Embryonic facial prominence (tissue), 1 donor: ENCODE measurements around the gene RCAN2.
A peak's percentile ranks its signal among the peaks of the same experiment; 100 is the strongest.

Experiments
- DNase-seq: peaks from one replicate; pipeline ENCODE4 v3.0.0-alpha.2; 2016; ENCODE audit errors: extremely low spot score

The RCAN2 gene

DNA sequence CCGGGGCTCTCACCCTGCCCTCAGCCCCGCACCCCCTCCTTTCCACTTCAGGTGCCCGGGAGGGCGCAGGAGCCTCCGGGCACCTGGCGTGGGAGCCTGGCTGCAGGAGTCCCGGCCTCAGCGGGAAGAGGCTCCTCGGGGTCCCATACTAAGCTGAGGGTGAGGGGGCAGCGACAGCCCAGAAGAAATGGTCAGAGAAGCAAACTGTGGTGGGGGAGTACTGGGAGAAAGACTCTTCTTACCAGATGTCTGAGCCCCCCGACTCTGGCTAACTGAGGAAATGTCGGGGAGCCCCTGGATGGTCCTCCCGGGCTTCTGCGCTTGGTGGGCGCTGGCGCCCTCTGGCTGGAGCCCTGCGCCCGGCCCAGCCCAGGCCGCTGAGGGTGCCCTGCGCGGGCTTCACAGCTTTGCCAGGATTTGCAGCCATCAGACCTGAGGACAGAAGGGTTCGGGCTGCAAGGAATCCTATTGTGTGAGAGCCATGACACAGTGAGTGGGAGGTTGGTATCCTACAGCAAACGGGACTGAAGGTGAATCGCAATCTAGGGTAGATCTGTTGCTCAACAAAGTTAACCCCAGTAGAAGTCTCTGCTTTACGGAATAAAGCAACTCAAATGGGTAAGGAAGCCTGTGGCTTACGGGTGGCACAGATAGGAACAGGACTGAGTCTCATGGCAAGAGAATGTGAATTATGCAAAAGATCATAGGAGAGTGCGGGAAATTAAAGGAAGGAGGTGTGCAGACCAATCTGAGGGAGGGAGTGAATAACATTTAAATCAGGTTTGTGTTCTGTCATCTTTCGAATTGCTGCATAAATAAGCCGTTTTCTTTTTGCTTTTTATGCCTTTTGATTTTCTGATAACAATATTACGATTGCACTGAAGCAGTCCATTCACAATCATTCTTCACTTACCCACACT, 639 bp upstream of the RCAN2 start:
- DNase-seq = no peak

DNA sequence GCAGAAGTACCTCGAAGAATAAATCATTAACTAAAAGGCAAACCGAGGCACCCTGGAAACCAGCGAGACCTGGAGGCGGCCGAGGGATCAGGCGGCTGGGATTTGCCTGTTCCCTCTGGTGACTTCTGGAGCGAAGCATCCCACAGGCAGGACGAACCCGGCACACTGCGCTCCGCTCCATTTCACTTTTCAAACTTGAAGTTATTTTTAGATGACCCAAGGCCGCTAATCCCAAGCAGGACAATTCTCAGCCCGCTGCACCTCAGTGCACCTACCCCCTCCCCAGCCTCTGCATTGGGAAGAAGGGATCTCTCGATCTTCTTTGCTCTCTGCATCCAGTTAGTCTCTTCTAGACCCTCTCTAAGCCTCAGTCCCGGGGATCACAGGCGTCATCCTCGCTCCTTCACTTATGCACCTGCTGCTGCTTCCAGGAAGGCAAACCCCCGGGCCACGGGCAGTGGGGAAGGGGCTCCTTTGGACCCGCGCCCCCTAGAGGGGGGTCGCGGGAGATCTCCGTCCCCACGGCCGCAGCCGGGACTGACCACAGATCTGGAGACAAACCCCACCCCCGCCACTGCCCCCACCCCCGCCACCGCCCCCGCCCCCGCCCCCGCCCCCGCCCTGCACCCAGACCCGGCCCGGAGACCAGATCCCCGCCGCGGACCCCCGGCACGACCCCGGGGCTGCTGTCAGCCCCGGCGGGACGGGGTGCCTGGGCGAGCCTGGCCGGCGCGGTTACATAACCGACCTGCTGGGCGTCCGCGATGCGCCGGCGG, 636 bp downstream of the RCAN2 start:
- DNase-seq = no peak

DNA sequence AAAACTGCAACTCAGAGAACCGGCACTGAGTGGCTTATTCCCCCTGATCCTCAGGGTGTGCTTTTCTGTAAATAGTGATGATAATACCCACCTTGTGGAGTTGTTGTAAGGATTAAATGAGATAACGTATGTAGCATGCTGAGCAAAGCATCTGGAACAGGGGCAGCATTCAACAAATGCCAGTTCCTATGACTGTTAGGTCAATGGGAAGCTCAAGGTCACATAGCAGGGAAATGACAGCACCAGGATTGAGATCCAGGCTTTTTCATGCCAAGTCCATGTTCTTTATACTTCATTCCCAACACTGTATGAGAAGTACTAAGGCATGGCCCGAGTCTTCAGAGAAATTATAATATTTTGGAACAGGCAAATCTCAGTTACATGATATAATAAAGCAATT, 5.1 kb downstream of the RCAN2 start:
- DNase-seq = no peak

DNA sequence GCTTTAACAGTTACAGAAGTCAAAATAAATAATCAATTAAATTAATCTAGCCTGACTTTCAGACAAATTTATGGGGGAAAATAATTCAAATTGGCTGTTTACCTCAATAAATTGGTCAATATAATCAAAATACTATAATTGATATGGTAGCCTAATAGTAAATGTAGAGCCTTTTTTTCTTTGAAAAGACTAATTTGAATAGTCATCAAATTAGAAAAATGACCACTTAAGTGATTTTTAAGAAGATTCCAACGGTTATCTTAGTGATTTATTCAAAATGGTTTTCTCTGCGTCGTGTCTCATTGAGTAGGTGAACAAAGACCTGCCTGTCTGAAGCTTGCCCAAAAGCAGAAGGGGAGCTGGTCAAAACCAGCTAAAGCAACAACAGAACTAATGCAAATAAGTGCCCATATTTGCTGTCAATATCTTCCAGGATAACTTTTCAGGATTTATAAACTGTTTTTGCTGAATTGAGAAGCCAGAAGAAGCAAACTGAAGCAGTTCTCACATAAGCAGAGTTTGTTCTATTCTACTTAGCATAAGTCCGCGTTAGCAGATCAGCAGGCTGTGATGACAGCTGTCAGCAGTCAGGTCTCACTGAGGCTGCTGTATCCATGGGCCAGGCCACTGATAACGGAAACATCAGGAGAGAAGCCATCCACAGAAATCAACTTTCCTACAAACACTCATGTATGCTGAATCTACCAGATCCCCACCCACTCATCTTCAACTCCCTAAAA, 7.0 kb downstream of the RCAN2 start:
- DNase-seq = no peak

DNA sequence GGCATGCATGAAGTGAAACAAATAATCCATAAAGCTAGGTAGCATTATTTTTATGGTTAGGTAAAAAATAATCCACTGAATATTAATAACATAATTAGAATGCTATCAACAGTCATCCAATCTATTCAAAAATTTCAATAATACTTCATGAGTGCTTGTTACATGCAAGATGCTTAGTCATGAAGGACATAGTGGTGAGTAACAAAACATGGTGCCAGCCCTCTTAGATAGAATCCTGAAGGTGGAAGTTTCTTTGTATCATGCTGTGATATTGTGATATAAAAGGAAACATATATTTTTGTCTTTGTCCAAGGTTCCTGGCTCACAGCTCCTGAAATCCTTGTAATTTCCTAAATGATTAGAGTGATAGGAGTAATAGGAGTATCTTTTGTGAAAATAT, 14.9 kb downstream of the RCAN2 start:
- no peak for DNase-seq

DNA sequence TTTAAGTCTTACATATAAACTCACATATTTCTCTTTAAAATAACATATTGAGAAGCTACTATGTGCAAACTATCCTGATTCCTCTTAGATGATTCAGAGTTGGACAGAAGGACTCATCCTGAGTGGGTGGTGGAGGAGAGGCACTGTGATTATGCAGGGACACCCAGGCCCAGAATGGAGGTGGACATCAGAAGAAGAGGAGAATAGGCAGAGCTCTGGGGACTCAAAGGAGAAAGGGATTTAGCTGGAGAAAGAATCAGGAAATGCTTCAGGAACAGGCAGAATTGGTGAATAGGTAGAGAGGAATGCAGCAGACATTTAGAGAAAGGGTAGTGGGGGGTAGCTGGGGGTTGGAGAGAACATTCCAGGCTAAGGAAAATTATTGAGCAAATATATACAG, 17.4 kb downstream of the RCAN2 start:
- DNase-seq = no peak

DNA sequence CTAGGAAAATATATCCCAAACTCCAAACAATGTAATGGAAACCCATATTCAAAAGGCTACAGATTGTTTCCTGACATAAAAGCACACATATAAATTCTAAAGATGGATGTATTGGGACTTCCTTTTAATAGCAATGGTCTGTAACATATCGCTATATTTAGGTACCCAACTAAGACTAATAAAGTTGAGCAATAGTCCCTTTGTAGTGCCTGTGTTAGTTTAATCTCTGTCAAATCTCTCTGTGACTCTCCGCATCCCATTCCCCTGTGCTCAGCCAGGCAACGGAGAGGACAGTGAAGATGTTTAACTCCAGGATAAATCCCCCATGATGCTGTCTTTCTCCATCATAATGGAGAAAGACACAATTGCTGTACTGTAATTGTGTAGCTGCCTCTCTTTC, 19.0 kb downstream of the RCAN2 start:
- no peak for DNase-seq

DNA sequence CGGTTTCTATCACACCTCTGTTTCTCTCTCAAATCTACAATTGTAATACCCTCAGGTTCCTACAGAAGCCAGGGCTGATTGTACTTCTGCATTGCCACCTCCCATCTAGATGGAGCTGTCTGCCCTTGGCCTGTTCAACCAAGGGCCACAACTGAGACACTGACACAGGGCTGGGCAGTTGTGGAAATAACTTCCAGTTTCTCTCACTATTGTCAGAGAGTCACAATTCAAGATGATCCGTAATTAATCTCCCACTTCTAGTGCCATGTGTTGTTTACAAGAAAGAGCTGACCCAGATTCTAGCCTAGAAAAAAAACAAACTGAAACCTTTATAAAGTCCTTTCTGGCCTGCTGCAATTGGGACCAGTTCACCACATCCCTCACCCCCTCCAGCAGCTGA, 22.2 kb downstream of the RCAN2 start:
- DNase-seq = no peak

DNA sequence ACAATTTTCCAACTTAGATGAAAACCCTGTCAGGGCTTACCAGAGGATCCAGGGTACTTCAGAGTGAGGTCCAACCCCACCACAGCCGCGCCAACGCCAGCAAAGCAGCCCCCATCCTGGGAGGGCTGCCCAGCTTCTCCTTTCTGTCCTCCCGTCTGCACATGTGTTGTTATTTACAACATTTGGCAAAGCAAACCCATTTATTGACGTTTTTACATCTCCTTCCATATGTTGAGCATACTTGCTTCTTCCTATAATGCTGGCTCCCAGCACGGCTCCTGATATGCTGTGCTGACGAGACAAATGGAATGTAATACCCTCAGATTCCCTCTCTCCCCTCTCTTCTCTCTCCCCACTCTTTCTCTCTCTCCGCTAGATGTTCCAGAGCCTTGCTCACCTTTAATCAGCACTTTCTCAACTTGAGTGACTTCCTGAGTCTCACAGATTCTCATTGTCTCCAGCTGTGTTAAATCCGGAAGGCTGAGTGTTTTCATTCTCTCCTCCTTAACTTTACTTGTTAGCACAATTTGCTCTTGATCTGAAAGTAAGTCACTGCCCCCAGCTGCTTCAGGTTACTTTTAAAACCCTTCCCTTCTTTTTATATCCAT, 22.7 kb downstream of the RCAN2 start:
- DNase-seq = no peak

DNA sequence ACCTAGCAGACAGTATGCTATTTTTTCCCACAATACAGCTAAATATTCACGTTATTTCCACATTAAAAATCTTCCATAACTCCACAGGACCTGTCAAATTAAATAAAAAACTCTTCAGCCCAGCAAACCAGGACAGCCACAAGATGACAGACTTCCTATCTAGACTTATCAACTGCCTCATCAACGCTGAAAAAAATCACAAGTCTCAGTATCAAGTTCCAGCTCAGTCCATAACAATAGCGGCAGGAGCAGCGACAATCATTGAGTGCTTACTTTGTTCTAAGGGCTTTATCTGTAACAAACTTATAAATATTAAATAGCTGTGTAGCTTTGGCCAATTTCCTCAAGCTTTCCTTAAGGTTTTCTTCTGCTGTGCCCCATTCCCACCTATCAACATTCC, 24.7 kb downstream of the RCAN2 start:
- DNase-seq = no peak

DNA sequence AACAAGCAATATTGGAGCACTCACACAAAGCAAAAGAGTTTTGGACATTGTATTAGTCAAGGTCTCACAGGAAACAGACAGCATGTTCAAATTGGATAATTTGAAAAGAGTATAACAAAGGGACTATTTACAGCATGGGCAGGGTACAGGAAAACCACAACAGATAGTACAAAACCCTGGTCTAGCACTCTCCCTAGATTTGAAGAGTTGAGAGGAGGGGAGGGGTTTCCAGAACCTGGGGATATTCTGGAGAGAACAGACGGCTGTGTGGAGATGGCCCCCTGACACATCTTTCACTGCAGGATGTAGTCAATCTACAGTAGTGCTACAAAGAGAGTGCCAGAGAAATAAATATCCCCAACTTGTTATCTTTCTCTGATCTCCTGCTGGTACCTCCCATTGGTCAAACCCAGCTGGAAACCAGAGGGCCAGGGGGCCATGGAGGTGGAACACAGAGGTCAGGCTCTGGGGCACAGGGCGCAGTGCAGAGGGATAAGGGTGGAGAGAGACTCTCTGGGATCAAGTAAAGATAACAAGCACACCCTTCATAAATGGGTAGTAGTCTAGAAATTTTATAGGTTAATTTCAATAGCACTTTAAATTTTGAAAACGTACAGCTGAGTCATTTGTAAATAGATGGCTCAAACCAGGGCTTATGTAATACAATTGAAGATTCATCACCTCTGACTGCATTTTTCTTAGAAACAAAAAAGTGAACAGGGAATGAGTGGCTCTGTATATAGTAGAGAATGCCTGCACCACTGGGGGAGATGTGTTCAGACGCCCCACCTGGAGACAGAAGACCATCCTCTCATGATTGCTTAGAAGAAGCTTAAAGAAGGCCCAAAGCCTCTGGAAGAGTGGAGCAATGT, 25.7 kb downstream of the RCAN2 start:
- DNase-seq = no peak

DNA sequence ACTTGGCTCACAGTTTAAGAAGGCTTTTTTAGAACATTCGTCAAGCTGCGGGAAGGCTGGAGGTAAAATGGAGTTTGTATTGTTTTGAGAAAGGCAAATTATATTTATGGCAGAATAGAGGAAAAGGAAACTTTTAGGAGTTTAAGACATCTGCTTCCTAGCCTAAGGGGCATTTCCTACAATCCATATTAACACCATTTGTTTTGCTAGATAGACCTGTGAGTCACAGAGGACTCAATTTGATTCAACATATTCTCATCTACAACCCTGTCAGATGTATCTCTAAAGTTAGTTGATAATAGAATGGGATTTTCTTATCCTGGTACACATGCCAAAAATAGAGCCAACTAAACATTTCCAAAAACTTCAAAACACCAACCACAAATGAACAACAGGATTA, 35.0 kb downstream of the RCAN2 start:
- no peak for DNase-seq

DNA sequence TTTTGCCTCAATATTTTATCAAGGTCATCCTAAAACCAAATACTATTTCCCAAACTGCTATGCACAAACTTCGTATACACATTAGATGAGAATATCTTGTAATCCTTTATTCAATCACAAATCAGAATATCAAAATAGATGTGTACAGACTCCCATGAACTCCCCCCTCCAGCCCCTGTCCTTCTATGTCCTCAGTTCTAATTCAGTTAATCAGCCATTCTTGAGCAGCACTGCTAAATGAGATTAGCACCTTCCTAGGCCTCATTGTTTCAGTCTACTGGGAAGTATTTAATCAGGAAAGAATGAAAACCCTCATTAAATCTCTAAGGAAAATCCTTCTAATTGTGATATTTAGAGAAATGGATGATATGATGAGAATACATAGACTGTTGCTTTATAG, 36.6 kb downstream of the RCAN2 start:
- no peak for DNase-seq

DNA sequence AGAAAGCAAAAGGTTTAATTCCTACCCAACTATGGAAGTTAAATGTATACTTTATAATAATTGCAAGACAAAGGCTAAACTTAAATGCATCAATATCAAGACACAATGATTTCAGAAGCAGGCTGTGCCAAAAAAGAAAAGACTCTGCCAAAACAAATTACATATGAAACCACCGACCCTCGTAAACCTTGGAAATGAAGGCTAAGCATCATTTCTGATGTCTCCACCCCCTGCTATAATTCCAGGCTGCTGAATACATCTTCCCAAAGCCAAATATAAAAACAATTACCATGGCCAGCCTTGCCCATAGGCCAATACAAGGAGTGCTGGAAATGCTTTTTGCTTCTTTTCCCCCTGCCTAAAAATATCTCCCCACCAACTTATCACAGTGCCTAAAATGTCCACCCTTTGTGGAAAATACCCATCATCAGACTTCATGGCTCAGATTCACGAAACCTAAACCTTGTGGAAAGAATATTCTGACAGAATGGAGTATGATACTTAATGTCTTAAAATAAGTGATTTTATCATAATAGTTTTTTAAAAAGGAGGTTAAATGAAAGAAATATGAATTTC, 37.4 kb downstream of the RCAN2 start:
- DNase-seq = no peak

DNA sequence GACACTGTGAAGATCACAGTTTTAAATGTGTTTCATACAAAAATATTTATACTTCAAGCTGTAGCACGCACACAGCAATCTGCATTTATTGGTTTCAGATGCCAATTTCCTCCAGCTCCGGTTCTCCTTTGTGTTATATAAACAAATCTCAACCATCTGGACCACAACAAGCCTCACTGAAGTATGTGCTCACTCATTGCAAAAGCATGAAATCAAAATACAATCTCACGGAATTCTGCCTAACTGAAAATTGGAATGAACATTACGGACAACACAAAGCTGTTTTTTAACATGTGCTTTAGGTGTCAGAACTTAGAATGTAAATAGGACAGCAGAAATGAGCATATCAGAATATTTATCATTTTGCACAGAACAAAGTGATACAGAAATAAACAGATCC, 38.0 kb downstream of the RCAN2 start:
- DNase-seq = peak; percentile 60

DNA sequence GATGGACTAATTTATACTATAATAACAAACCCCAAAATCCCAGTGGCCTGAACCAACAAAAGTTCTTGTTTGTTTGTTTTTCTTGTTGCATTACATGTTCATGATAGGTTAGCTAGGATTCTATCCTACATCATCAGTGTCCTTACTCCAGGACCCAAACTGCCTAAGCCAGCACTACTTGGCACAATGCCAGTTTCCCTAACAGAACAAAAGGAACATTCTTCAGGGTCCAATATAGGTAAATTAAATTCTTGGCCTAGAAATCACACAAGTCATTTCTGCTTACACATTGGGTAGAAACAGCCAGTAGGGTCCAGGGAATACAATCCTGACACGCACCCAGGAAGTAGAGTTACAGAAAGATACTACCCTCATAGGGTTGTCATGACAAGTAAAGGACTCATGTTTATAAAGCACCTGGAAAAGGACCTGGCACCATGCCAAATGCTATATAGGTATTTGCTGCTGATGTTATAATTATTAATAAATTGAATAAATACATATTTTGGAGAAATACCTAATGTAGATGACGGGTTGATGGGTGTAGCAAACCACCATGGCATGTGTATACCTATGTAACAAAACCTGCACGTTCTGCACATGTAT, 38.8 kb downstream of the RCAN2 start:
- DNase-seq = no peak

DNA sequence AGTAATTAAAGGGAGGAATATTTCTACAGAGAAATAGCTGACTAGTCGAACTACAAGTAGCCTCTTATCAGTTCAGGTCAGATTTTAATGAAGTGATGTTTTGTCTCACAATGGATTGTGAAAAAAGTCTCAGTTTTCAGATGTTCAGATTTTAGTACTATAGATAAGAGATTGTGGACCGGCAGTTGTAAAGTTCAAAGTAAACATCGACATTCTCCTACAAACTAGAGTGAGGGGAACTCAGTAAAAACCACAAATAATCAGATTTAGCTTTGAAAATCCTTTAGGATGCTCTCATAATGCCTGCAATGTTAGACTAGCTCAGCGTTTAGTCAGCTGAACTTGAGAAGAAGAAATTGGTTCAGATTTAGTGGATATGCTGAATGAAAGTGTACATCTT, 39.9 kb downstream of the RCAN2 start:
- no peak for DNase-seq

DNA sequence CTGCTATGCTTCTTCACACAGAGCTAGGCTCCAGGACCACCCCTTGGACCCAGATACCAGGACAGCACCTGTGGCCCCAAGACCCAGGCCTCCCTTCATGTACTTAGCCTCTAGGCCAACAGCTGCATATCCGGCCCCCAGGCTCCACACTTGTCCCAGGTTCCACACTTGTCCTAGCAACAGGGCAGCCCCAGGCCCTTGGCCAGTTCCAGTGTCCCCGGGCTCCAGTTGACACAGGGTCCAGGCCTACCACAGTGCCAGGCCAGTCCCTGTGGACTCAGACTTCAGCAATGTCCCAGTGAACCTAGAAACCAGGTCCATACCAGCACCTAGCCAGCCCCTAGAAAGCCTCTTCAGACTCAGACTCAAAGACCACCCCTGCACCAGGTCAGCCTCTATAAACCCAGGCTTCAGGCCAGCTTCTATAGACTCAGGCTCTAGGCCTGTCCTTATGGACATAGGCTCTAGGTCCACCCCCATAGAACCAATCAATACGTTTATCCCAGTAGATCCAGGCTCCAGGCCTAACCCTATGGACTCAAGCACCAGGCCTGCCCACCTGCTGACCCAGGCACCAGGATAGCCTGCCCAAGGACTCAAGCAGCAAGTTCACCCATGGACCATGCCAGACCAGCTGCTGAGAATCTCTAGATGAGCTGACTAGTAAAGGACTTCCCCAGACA, 46.3 kb downstream of the RCAN2 start:
- DNase-seq = no peak

DNA sequence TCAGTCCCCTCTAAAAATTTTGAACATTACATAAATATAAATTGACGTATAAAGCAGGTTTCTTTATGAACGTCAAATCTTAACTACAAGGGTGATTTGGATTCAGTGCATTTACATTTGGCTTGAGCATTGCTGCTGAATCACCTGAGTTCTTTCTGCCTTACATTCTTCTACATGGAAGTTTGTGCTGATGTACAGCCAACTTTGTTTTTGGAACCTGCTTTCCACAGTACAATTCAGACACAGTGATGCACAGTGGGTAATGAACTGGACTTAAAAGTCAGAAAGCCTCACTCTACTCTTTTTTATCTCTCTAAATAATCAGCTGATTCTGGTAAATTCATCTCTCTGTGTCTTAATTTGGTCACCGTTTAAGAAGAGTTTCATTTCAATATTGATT, 47.6 kb downstream of the RCAN2 start:
- DNase-seq = no peak

DNA sequence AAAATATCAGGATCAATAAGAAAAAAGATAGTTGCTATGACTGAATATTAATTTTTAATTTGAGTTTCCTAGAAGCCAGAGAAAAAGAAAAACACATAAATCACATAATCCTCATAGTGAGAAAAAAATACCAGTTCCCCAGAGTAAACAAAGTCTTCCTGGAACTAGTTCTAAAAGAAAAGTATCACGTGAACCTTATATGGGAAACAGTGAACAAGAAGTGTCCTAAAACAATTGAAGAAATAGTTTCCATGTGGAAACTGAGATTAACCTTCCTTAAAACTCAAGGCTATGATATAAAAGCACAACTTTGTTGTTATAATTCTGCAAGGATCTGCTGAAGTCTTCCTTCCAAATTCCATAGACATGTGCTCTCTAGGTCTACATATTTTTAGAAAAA, 50.6 kb downstream of the RCAN2 start:
- no peak for DNase-seq
